Posterior vena cava (tissue), 2 donors: ENCODE results near the gene COL27A1. TPM values are rescaled to one million over a fixed set of nuclear protein-coding genes. Genes with fewer than 3 reads are reported as not detected.

Experiments used
- DNase-seq: peaks from one replicate; pipeline ENCODE4 v3.0.0-alpha.2; 2020; ENCODE audit warnings: low spot score
- intact Hi-C, 2 donors: fragments of 100-400 bp; cut with DNase I; formaldehyde crosslinking; loops; one replicate each; pipeline versions ENCODE4 v1.14.1 to v1.14.2; 2022 to 2023
- total RNA-seq, 2 donors: library from RNA; stranded (reverse); fragmentation: NEBNext Ultra II Directional; extraction: Animal tissue kit (Norgen Biotek cat#: 25700); gene quantifications; one replicate each; pipeline ENCODE4 v1.2.1, GENCODE V29; 2021
- donor health status: DM: yes; HTN: yes; CAD: no.
- donor health status: DM: yes; HTN: yes; CAD: no.

Gene COL27A1
- total RNA-seq, 2 donors from 2014 or later, result 6.7 to 8.1 TPM

DNA sequence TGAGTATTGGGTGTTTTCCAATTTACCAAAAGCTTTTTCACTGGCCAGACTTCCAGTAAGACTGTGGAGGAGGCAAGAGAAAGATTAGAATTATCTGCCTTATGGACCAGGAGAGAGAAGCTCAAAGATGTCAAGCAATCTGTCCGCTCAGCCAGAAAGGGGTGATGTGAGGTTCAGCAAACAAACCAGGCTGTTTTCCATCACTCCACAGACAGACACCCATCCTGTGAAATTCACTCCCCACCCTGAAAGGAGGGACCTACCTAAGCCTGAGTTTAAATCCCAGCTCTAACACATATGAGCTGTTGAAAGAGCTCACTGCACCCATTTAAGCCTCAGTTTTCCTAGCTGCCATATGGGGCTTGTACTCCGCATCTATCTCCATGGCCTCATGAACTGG is 14.9 kb upstream of the COL27A1 start:
- intact Hi-C loops, result no loop called here
- DNase-seq, result no peak

DNA sequence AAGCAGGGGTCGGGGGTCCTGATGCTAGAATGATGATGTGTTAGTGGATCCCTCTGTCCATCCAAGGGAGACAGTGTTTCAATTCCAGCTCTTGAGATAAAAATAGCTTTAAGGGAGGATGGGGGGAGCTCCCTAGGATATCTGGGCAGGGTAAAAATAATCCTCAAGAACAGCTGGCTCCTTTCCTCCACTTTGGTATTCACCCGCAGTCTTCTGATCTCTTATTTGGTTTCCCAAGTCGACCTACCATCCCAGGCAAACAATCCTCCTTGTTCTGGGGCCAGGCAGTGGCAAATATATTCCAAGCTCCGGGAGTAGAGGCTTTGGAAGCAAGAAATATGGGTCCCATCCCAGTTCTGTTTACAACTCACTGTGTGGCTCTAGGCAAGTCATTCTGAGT is 14.5 kb upstream of the COL27A1 start:
- no peak for DNase-seq
- intact Hi-C loops, result no loop called here

- intact Hi-C loops, result no loop called here
- DNase-seq, result no peak
Observed at GRCh38 chr9:114141553-114142402, 13.6 kb upstream of the COL27A1 start.

GRCh38 chr9:114143234-114143633 is 12.1 kb upstream of the COL27A1 start:
- DNase-seq, result no peak
- intact Hi-C loops, result no loop called here

GRCh38 chr9:114146735-114147134 is 8.6 kb upstream of the COL27A1 start:
- intact Hi-C loops, result no loop called here

DNA sequence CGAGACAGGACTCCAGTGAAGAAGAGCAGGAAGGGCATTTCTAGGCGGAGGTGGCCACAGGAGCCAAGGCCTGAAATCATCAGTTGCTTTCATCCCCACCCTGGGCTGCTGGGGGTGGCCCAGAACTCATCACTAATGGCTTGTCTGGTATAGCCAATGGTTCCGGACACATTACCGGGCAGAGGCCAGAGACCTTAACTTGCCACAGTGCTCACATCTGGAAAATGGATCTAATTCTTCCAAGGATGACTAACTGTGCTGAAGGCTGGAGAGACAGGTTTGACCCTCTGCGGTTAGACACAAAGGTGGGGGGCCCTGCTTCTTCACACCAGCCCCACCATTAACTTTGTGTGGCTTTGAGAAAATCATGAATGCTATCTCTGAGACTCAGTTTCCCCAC is 6.2 kb upstream of the COL27A1 start:
- intact Hi-C loops, result no loop called here
- DNase-seq, result no peak

More at GRCh38 chr9:114146735-114147134, 8.6 kb upstream of the COL27A1 start:
- no peak for DNase-seq

DNA sequence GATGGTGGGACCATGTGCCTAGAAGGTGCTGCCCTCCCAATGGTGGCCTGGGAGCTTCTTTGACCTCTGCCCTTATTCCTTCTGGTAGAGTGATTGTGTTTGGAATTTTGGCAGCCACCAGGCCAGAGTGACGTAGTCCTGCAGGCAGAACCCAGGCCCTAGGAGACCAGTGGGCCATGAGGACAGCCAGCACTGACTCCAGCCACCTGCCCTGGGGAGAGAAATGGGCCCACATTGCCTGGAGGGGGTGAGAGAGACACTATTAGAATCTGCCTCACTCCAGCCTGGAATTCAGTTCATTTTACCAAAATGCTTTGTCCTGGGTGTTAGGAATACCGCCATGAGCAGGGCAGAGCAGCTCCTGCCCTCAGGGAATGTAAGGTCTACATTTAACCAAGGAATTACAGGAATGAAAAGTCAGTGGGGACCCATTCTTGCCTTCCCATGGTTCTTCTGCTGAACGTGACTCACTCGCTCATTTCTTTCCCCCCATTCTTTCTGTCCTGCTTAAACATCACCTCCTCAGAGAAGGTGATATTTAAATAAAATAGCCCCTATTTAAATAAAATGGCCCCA is 5.5 kb upstream of the COL27A1 start:
- intact Hi-C loops, result loop anchor here in 1 of 2 donors (5.0 to 10.0 kb wide), 2 partner anchors 38 to 115 kb away; no protein-coding TSS in a partner anchor
- DNase-seq, result no peak

GRCh38 chr9:114150608-114151007 is 4.7 kb upstream of the COL27A1 start:
- intact Hi-C loops, result loop anchor here in 1 of 2 donors (5.0 to 10.0 kb wide), 2 partner anchors 38 to 114 kb away; no protein-coding TSS in a partner anchor
- no peak for DNase-seq

- intact Hi-C loops, result loop anchor here in 1 of 2 donors (5.0 to 10.0 kb wide), 2 partner anchors 39 to 113 kb away; no protein-coding TSS in a partner anchor
- no peak for DNase-seq
Observed at GRCh38 chr9:114151426-114151956, 3.8 kb upstream of the COL27A1 start.

DNA sequence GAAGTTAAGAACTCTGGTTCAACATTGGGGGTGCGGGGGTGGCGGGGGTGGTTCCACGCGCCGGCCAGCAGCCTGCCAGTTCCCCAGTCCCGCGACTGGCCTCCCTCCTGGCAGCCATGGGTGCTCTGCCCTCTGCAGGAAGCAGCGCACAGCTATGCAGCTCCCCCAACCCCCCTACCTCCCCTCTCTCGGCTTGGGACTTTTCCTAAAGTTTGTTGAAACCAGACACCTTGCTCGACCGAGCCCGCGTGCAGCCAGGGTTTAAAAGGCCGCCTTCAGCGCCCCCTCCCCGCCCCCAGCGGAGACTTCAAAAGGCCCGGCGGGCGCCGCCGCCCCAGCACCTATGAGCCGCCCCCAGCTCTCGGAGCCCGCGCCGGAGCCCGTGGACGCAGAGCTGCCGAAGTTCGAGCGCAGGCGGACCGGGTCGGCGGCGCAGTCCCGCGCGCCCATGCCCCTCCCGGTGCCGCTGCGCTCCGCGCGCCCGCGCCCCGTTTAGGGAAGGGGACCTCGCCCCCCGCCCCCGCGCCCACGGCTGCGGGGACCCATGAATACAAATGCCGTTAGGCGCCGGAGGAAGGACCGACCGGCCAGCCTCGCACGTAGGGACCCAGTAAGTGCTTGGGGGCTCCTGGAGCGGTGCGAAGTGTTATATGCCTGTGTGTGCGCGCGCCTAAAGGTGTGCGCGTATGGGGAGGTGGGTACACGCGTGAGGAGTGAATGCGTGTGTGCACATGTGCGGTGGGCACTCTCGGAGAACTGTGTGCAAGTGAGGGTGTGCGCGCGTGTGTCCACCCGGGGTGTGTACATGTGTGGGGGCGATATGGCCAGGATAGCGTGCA is 1.4 kb upstream of the COL27A1 start:
- no peak for DNase-seq
- intact Hi-C loops, result loop anchor here in 1 of 2 donors (5.0 to 10.0 kb wide), 2 partner anchors 42 to 111 kb away; no protein-coding TSS in a partner anchor

DNA sequence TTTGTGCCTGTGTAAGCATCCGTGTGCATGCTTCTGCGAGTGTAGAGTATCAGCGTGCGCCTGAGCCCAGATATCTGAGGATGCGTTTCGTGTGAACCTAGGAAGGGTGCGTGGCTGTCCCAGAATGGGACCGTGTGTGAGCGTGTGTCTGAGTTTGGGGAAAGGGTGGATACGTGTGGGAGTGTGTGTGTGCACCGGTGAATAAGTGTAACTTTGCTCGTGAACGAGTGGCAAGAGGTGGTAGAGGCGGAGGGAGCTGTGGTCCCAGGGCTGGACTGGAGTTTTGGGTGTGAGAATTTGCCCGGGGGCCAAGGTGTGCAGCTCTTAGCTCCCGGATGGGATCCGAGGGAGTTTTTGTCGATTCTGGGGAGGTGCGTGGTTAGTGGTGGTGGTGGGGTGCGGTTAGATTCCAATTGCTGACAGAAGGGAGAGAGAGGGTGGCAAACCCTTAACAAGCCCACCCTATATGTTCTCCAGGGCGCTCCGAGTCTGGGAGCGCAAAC is 686 bp upstream of the COL27A1 start:
- DNase-seq, result no peak
- intact Hi-C loops, result loop anchor here (5.0 to 10.0 kb wide), 4 partner anchors 42 to 133 kb away; no protein-coding TSS in a partner anchor

- intact Hi-C loops, result loop anchor here (5.0 to 10.0 kb wide), 4 partner anchors 44 to 131 kb away; no protein-coding TSS in a partner anchor
- DNase-seq, result no peak
Observed at GRCh38 chr9:114155995-114156656, 789 bp downstream of the COL27A1 start.

DNA sequence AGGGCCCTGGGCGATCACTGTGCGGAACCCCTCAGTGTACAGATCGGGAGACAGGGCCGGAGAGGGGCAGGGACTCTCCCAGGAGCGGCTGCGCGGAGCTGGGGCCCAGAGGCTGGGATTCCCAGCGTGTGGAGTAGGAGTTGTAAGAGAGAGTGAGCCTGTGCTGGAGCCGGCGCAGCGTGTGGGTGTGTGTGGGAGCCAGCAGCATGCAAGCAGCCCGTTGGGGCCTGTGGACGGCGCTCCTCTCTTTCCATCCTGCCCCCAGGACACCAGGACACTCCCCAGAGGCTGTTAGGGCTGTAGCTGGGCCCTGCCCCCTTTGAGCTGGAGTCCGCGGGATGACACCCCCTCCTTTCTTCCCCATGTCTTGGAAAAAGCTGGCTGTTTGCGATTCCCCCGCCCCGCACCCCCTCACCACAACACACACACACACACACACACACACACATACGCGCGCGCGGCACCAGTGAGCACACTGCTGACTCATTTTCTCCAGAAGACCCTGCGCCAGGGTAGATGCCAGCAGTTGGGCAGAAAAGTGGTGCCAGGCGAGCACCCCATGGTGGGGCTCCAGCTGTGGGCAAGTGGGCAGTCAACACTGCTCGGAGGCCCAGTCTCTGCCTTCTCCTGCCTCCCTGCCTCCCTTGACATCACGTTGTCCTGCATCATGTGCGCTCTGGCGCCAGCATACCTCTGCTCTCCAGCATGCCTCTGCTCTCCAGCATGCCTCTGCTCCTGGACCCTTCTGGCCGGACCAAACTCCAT is 1.5 kb downstream of the COL27A1 start:
- intact Hi-C loops, result loop anchor here (5.0 to 10.0 kb wide), 4 partner anchors 45 to 130 kb away; no protein-coding TSS in a partner anchor
- no peak for DNase-seq

DNA sequence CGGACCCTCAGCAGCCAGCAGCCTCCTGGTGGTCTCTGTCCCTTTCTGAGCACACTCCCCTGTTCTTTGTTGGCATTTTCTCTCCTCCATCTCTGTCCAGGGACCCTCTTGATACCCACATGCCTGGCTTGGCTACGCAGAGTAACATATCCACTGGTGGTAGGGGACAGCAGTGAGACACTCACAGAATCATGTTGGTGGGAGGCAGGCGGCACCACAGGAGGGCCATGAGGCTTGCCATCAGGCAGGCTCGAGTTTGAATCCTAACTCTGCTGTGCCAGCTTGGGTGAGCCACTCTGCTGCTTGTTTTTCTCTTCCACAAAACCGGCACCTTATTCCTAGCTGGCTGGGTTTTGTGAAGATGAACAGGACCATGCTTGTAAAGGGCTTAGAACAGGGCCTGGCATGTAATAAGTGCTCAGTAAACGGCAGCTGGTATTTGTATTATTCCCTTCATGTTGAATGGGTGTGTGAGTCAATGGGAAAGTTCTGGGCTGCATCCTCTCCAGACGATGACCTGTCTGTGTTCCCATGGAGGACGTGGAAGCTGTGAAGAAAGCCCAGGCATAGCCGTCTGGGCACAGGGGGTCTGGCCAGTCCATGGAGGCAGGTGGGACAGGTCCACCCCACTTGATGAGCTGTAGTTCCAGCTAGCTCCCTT is 2.3 kb downstream of the COL27A1 start:
- intact Hi-C loops, result loop anchor here (5.0 to 10.0 kb wide), 4 partner anchors 45 to 130 kb away; no protein-coding TSS in a partner anchor

DNA sequence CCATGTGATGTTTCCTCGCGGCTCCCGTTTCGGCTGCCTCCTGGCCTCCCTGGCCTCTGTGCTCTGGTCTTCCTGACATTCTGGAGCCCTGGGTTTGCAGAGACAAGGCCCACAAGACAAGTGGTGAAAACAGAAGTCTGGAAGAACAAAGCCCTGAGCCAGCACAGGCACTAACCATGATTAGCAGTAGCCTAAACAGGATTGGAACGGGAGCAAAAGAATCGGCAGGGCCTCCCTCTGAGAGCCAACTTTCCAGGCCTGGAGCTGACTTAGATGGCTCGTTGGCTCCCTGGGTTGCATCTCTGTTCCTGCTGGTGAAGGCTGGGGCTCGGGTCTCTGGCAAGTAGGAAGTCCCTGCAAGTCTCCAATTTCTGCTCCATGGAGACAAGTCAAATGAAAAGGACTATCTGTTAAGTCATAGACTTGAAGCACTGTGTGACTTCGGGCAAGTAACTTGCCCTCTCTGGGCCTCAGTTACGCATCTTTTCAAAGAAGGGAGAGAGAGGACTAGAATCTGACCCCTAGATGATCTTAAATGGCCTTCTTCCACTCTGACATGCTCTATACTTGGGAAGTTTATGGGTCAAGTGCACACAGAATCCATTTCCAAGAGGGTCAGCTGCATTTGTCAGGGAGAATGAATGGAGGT is 3.3 kb downstream of the COL27A1 start:
- intact Hi-C loops, result loop anchor here (5.0 to 10.0 kb wide), 4 partner anchors 46 to 129 kb away; no protein-coding TSS in a partner anchor
- DNase-seq, result no peak

More for the DNA sequence above, 2.3 kb downstream of the COL27A1 start:
- DNase-seq, result no peak

DNA sequence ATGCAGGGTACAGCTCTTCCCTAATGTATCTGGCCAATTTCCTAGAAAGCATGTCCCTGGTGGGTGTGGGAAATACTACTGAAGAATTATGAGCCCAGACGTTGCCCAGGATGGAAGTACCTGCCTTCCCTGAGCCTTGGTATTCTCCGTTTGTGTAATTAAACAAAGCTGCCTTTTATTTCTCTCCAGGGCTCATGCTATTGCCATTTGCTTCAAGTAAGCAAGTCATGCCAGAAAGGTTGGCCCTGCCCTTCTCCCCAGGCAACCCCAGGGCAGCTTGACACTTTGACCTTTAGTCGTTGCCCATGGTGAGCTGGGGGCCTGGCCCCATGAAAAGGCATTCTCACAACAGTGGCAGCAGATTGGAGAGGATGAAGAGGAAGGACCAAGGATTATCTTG is 4.4 kb downstream of the COL27A1 start:
- intact Hi-C loops, result loop anchor here (5.0 to 10.0 kb wide), 4 partner anchors 47 to 128 kb away; no protein-coding TSS in a partner anchor
- DNase-seq, result no peak
